WTC11 (cell line): ENCODE data around the gene SUMO1.

Experiments
- ATF3 ChIP-seq: sonication (generic); formaldehyde crosslinking; conservative IDR thresholded peaks from 2 replicates; pipeline ENCODE4 v1.8.1; 2022; ENCODE audit warnings: mild to moderate bottlenecking, missing genetic modification reagents
- ELF4 ChIP-seq: sonication (generic); formaldehyde crosslinking; IDR thresholded peaks from 2 replicates; pipeline ENCODE4 v1.8.1; 2022; ENCODE audit warnings: low read depth, mild to moderate bottlenecking, moderate library complexity, missing genetic modification reagents
- MLX ChIP-seq: sonication (generic); formaldehyde crosslinking; IDR thresholded peaks from 2 replicates; pipeline ENCODE4 v1.8.1; 2023; ENCODE audit warnings: mild to moderate bottlenecking, missing genetic modification reagents, moderate library complexity
- RELA ChIP-seq: sonication (generic); formaldehyde crosslinking; IDR thresholded peaks from 2 replicates; pipeline ENCODE4 v1.8.1; 2022; ENCODE audit warnings: missing genetic modification reagents, mild to moderate bottlenecking, borderline replicate concordance
- SMAD4 ChIP-seq: sonication (generic); formaldehyde crosslinking; IDR thresholded peaks from 2 replicates; pipeline ENCODE4 v1.8.0; 2022; ENCODE audit warnings: mild to moderate bottlenecking, missing genetic modification reagents
- SP1 ChIP-seq: sonication (generic); formaldehyde crosslinking; conservative IDR thresholded peaks from 2 replicates; pipeline ENCODE4 v1.8.1; 2022; ENCODE audit warnings: missing genetic modification reagents
- TEAD4 ChIP-seq: sonication (generic); formaldehyde crosslinking; IDR thresholded peaks from 2 replicates; pipeline ENCODE4 v1.8.0; 2022; ENCODE audit warnings: mild to moderate bottlenecking, missing genetic modification reagents
- ZMAT4 ChIP-seq: fragments of 250-450 bp; sonication (Bioruptor Pico); IDR thresholded peaks from 2 replicates; pipeline ENCODE4 v1.9.0; 2021; ENCODE audit warnings: mild to moderate bottlenecking
- TF ChIP-seq, protein P1 (sequence below): fragments of 200-600 bp; IDR thresholded peaks from 2 replicates; pipeline ENCODE4 v1.8.0; 2022; ENCODE audit warnings: antibody characterized with exemption
- TF ChIP-seq, protein P2 (sequence below): sonication (generic); formaldehyde crosslinking; IDR thresholded peaks from 2 replicates; pipeline ENCODE4 v1.8.1; 2023; ENCODE audit warnings: mild to moderate bottlenecking, missing genetic modification reagents

- TF ChIP-seq RELA (CRISPR knock-in tag) = no peak
- TF ChIP-seq ELF4 = no peak
- no peak for TF ChIP-seq TEAD4 (CRISPR knock-in tag)
- no peak for TF ChIP-seq ATF3 (CRISPR knock-in tag)
- TF ChIP-seq SP1 (CRISPR knock-in tag) = no peak
- TF ChIP-seq, protein P1, sequence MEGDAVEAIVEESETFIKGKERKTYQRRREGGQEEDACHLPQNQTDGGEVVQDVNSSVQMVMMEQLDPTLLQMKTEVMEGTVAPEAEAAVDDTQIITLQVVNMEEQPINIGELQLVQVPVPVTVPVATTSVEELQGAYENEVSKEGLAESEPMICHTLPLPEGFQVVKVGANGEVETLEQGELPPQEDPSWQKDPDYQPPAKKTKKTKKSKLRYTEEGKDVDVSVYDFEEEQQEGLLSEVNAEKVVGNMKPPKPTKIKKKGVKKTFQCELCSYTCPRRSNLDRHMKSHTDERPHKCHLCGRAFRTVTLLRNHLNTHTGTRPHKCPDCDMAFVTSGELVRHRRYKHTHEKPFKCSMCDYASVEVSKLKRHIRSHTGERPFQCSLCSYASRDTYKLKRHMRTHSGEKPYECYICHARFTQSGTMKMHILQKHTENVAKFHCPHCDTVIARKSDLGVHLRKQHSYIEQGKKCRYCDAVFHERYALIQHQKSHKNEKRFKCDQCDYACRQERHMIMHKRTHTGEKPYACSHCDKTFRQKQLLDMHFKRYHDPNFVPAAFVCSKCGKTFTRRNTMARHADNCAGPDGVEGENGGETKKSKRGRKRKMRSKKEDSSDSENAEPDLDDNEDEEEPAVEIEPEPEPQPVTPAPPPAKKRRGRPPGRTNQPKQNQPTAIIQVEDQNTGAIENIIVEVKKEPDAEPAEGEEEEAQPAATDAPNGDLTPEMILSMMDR = no peak
- TF ChIP-seq, protein P2, sequence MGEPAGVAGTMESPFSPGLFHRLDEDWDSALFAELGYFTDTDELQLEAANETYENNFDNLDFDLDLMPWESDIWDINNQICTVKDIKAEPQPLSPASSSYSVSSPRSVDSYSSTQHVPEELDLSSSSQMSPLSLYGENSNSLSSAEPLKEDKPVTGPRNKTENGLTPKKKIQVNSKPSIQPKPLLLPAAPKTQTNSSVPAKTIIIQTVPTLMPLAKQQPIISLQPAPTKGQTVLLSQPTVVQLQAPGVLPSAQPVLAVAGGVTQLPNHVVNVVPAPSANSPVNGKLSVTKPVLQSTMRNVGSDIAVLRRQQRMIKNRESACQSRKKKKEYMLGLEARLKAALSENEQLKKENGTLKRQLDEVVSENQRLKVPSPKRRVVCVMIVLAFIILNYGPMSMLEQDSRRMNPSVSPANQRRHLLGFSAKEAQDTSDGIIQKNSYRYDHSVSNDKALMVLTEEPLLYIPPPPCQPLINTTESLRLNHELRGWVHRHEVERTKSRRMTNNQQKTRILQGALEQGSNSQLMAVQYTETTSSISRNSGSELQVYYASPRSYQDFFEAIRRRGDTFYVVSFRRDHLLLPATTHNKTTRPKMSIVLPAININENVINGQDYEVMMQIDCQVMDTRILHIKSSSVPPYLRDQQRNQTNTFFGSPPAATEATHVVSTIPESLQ (CRISPR knock-in tag) = no peak
- TF ChIP-seq SMAD4 (CRISPR knock-in tag) = no peak
- no peak for TF ChIP-seq MLX
- TF ChIP-seq ZMAT4 = no peak
Observed at GRCh38 chr2:202157211-202157990, 81.0 kb downstream of the SUMO1 start.
